NCI-H446 treated with DMSO at 0.1 percent for 48 hours (cell line): Measurements from ENCODE around the gene TTLL12.

Experiments
- DNase-seq: peaks from one replicate; lab custom pipeline; 2025; lab: John Stamatoyannopoulos, UW

Gene TTLL12

DNA sequence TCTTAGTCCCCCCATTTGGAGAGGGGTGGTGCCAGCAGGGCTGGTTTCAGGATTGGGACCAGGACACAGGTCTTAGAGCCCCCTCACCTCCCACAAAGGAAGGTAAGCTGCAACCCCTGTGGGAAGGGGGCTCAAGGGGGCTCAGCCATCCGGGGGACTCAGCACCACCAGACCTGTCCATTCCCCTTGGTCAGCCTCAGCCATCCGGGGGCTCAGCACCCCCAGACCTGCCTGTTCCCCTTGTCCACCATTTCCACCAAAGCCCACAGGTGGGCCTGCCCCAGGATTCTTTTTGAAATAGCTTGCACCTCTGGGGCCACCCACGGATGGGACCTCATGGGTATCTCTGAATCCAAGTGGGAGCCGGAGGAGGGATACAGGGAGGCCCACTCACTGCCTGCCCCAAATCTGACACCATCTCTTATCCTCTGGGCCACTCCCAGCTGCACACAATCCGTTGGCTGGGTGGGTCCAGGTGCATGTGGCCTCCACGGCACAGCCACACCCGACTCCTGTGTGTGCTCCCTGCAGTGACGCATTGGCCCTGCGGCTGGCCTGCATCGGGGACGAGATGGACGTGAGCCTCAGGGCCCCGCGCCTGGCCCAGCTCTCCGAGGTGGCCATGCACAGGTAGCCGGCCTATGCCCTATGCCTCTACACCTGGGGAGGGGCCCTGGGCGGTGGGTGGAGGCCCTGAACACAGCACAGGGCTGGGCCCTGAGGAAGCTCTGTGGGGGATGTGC, 59.6 kb downstream of the TTLL12 start:
- DNase-seq, result no peak

DNA sequence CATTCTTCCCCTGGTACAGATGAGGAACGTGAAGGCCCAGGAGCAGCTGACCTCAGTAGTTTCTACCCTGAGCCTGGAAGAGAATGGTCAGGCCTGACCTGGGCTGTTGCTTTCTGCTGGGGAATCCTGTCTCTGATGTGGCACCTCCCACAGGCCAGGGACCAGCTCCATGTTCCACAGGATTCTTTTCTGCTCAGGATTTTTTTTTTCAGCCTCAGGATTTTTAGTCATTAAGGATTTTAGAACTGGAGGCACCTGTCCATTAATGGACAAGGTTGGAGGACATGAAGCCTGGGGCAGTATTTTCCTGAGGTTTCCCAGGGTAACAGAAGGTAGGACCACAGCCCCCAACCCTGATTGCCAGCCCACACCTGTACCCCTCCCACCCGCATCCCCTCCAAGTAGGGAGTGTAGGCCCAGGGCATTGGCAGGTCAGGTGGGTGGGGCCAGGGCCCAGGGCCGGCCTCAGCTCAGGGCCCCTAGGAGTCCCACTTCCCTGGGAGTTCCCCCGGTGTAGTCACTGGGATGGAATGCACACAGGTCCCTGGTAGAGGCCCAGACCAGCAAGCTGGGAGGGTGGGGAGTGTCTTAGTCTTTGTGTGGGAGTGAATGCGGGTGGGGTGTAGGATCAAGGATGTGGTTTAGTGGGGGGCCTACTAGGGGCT, 60.3 kb downstream of the TTLL12 start:
- no peak for DNase-seq

DNA sequence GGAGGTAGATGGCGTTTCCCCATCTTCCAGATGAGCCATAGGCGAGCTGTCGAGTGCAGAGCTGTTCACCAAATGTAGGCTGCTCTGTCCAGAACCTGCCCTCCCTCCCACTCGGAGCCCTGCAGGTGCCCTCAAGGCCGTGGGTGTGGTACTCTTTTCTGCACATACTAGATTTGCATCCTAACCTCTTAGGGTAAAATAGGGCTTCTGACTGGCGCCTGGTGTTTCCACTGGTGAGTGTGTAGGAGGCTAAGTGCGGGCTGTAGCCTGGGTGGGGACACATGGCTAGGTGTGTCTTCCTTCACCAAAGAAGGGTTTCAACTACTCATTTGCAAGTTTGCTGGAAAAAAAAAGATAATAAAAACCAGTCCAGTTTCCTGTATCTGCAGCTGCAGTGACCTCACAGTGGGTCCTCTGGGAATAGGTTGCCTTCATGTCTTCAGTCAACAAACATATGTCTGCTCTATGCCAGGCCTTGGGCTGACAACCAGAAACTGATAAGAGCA, 67.9 kb downstream of the TTLL12 start:
- no peak for DNase-seq

DNA sequence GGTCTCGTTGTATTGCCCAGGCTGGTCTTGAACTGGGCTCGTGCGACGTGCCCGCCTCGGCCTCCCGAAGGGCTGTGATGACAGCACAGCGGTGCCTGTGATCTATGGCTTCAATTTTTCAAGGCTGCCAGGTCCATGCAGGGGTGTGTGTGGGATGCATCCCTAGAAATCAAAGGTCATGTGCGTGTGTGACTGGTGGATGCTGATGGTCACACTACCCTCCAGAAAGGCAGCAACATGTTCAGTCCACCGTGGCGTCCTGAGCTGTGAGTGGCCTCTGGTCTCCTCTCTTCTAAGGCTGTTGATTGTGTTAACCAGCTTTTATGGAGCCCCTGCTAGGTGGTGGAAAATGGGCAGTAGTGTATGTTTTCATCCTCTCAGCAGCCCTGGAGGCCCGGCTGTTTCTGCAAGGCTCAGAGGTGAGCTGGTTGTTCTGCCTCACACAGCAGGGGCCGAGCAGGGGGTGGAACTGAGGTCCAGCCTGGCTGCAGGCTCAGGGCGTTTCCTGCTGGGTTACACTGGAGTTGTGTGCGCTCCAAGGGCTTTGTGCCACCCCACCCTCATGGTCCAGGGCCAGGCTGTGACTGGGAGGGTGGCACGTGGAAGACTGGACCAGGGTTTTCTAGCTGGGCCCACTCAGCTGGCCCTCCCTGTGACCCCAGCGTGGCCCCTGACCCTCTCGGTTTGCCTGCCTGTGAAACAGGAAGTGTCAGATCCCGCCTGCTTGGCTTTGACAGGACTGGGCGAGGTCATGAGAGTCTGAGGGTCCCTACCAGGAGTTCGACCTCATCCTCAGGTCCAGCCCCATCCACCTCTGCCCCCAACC, 68.7 kb downstream of the TTLL12 start:
- no peak for DNase-seq

DNA sequence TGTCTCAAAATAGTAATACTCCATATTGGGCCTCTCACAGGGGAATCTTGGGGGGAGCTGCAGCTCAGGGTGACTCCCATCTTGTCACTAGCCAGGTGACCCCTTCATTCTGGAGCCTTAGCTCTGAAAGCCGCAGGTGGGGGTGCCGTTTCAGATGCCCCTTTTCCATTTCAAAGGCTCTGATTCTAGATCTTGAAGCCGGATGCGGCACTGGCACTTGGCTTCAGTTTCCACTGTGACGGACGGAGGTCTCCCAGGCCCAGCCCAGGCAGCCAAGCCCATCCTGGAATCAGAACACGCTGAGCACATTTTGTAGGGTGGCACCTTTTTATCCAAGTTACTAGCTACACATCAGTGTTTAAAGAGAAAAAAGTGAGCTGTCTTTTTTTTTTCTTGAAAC, 70.0 kb downstream of the TTLL12 start:
- DNase-seq, result no peak
